BE2C (cell line): ENCODE data around the gene THSD7A.

ENCODE experiments used
- DNase-seq: peaks from one replicate; pipeline ENCODE4 v3.0.0-alpha.2; 2020
- H3K27me3 ChIP-seq: fragments of 250-450 bp; sonication (Bioruptor Pico); 2 replicates; pipeline ENCODE4 v1.5.1; 2020; ENCODE audit warnings: mild to moderate bottlenecking
- H3K36me3 ChIP-seq: fragments of 250-450 bp; sonication (Bioruptor Pico); 2 replicates; pipeline ENCODE4 v1.5.1; 2020; ENCODE audit warnings: mild to moderate bottlenecking
- H3K4me1 ChIP-seq: fragments of 250-450 bp; sonication (Bioruptor Pico); 2 replicates; pipeline ENCODE4 v1.5.1; 2020
- H3K4me3 ChIP-seq: 2 replicates; pipeline ENCODE4 v1.5.1; 2011; ENCODE audit warnings: low read depth, low read length
- H3K9me3 ChIP-seq: fragments of 250-450 bp; sonication (Bioruptor Pico); 2 replicates; pipeline ENCODE4 v1.5.1; 2020
- CTCF ChIP-seq: IDR thresholded peaks from 2 replicates; pipeline ENCODE4 v1.5.1; 2012; ENCODE audit warnings: mild to moderate bottlenecking, low read depth, low read length

The THSD7A gene

DNA sequence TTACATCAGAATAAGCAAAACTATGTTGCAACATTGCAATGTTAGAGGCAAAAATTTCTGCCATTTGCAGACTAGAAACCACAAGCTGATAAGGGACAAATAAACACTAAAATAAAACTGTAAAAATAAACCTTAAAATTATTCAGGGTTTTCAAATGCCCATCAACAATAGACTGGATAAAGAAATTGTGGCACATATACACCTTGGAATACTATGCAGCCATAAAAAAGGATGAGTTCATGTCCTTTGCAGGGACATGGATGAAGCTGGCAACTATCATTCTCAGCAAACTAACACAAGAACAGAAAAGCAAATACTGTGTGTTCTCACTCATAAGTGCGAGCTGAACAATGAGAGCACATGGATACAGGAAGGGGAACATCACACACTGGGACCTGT is 473.4 kb downstream of the THSD7A start:
- DNase-seq: no peak
- no peak for TF ChIP-seq CTCF
- H3K9me3 ChIP-seq: no peaks in the 10 kb centered on the region; the same call in 1 of the 2 replicates
- H3K4me3 ChIP-seq: no peak overlapping the region
- no peaks in the 10 kb centered on the region for H3K4me1 ChIP-seq
- H3K27me3 ChIP-seq: no peaks in the 10 kb centered on the region
- no peaks in the 10 kb centered on the region for H3K36me3 ChIP-seq

DNA sequence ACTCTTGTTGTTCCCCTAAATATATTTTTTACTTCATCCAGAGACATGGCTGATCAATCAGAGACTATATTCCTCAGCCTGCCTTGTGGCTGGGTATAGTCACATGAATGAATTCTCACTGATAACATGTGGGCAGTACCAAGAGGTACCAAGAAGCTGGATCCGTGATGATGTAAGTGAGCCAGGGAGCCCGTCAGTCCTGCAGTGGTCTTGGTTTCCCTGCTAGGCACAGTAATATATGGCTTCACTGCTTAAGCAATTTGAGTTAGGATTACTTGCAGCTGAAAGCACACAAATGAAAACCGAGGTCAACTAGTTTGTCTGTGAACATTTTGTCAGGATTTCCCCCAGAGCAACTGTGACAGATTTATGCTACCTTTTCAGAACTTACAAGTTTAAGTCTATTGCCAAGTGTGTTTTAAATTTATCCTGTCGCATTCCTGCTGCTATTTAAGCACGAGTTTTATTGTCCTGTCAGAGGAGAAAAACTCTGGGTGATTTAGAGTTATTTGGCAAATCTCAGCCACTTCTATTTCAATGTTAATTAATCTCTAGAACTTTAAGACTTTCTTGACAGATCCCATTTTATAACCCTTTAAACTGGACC is 476.5 kb downstream of the THSD7A start:
- Histone ChIP-seq H3K27me3 (no peaks in the 10 kb centered on the region), H3K36me3 (no peaks in the 10 kb centered on the region), H3K4me1 (no peaks in the 10 kb centered on the region), H3K4me3 (no peak overlapping the region), H3K9me3 (no peaks in the 10 kb centered on the region; the same call in 1 of the 2 replicates)
- TF ChIP-seq CTCF: no peak
- no peak for DNase-seq

DNA sequence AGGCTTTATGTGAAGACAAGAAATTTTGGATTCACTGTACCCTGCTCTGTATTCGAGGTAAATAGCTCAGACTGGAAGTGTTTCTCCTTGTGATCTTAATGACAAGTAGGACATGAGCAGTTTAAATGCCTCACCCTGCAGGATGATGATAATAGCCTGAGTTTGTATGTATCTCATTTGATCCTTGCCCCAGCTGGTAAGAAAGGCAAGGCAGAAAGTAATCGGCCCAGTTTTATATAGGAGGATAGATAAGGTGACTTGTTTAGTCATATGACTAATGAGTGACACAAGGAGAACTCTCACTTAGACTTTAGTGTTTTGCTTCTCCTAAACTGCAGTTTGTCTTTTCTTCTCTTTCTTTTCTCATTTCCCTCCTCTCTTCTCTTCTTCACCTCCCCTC is 485.7 kb downstream of the THSD7A start:
- no peaks in the 10 kb centered on the region for H3K27me3 ChIP-seq
- TF ChIP-seq CTCF: no peak
- peaks cover 4% of the 10 kb centered on the region; the same call in 1 of the 2 replicates for H3K4me1 ChIP-seq
- no peaks in the 10 kb centered on the region for H3K36me3 ChIP-seq
- no peak for DNase-seq
- H3K4me3 ChIP-seq: no peak overlapping the region
- no peaks in the 10 kb centered on the region for H3K9me3 ChIP-seq

DNA sequence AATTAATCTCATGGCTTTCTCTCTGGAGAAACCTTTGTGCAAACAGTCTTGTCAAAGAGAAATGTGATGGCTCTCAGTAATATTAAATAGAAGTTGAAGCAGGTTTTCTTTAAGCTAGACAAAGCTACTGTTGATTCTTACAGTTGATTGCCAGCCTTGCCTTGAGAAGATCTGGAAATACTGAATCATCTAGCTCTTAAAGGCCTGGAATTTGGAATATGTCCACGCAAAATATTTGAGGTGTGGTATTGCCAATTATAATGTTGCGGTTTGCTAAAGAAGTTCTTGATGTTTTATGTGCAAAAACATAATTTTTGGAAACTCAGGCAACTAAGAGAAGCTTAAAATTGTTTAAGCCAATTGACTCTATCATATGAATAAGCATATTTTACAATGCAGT is 486.4 kb downstream of the THSD7A start:
- Histone ChIP-seq H3K4me1 (peaks cover 4% of the 10 kb centered on the region; the same call in 1 of the 2 replicates), H3K27me3 (no peaks in the 10 kb centered on the region)

GRCh38 chr7:11343818-11344413 is 488.1 kb downstream of the THSD7A start:
- H3K27me3 ChIP-seq: no peaks in the 10 kb centered on the region
- H3K36me3 ChIP-seq: no peaks in the 10 kb centered on the region
- no peaks in the 10 kb centered on the region for H3K9me3 ChIP-seq
- H3K4me3 ChIP-seq: peak overlapping the region; percentile 27
- peak; percentile 74 for TF ChIP-seq CTCF
- H3K4me1 ChIP-seq: peaks cover 4% of the 10 kb centered on the region; the same call in 1 of the 2 replicates
- DNase-seq: no peak

More for the DNA sequence above, 486.4 kb downstream of the THSD7A start:
- Histone ChIP-seq H3K4me3 (no peak overlapping the region), H3K36me3 (no peaks in the 10 kb centered on the region), H3K9me3 (no peaks in the 10 kb centered on the region)
- TF ChIP-seq CTCF: no peak
- DNase-seq: no peak

DNA sequence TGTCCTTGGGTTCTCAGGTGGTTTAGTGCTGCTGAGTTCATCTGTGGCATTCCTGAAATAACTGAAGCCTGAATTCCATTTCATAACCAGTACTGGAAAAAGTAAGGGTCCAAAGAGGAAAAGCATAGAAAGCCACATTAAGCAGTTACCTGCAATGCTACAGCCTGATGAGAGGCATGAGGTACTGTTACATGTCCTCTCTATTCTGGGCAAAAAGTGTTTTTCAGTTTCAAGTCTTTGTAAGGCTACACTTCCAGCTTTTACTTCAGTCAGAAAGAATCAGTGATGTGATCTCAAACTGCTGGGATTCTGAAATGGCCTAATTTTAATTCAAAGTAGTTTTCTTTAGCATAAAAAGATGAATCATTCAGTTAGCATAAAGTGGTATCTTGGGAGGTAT is 488.9 kb downstream of the THSD7A start:
- H3K9me3 ChIP-seq: no peaks in the 10 kb centered on the region
- TF ChIP-seq CTCF: no peak
- no peaks in the 10 kb centered on the region for H3K27me3 ChIP-seq
- DNase-seq: no peak
- H3K36me3 ChIP-seq: no peaks in the 10 kb centered on the region
- H3K4me1 ChIP-seq: peaks cover 4% of the 10 kb centered on the region; the same call in 1 of the 2 replicates
- no peak overlapping the region for H3K4me3 ChIP-seq
